Keratinocyte (primary cell): ENCODE results near the gene JHY. TPM values are rescaled to one million over a fixed set of nuclear protein-coding genes. Genes with fewer than 3 reads are reported as not detected.

Experiments
- DNase-seq: peaks from one replicate; pipeline ENCODE4 v3.0.0-alpha.2; 2011; ENCODE audit warnings: low read depth, missing footprints, low spot score
- FAIRE-seq: peaks from 2 replicates; lab custom pipeline; 2011; peaks lifted over from hg19 to GRCh38; lab: Jason Lieb, UNC
- H2AFZ ChIP-seq: 2 replicates; pipeline ENCODE4 v1.6.0; 2012; ENCODE audit warnings: low read length, control low read depth, inconsistent platforms; ENCODE audit not compliant: control insufficient read depth
- H3K27ac ChIP-seq: 2 replicates; pipeline ENCODE4 v1.5.1; 2011; ENCODE audit warnings: low read length; ENCODE audit not compliant: control insufficient read depth, insufficient read depth
- H3K27me3 ChIP-seq: 3 replicates; pipeline ENCODE4 v1.6.0; 2011; ENCODE audit warnings: low read length; ENCODE audit not compliant: control insufficient read depth, insufficient read depth; ENCODE audit errors: extremely low read depth
- H3K36me3 ChIP-seq, 2 experiments: 2 replicates in 1 of 2; 3 replicates in 1 of 2; pipeline ENCODE4 v1.5.1; 2011; ENCODE audit warnings: low read length in 2 of 2, mild to moderate bottlenecking in 1 of 2; ENCODE audit not compliant: control insufficient read depth in 2 of 2, insufficient read depth in 2 of 2; ENCODE audit errors: extremely low read depth in 1 of 2
- H3K4me1 ChIP-seq: 3 replicates; pipeline ENCODE4 v1.5.1; 2011; ENCODE audit warnings: low read length; ENCODE audit not compliant: control insufficient read depth, insufficient read depth; ENCODE audit errors: extremely low read depth
- H3K4me2 ChIP-seq: 3 replicates; pipeline ENCODE4 v1.6.0; 2011; ENCODE audit warnings: low read depth, low read length; ENCODE audit not compliant: control insufficient read depth, insufficient read depth; ENCODE audit errors: extremely low read depth
- H3K4me3 ChIP-seq, 3 experiments: fragments of 200-600 bp in 1 of 3; sonication (generic) in 1 of 3; 2 replicates in 2 of 3; 3 replicates in 1 of 3; pipeline ENCODE4 v1.5.1; 2011 to 2016; ENCODE audit warnings: low read length in 3 of 3, mild to moderate bottlenecking in 3 of 3, control low read depth in 2 of 3, inconsistent platforms in 1 of 3, low read depth in 1 of 3, mixed read lengths in 1 of 3, mixed run types in 1 of 3, moderate library complexity in 1 of 3; ENCODE audit not compliant: control insufficient read depth in 2 of 3, insufficient read depth in 2 of 3; ENCODE audit errors: extremely low read depth in 1 of 3
- H3K79me2 ChIP-seq: 2 replicates; pipeline ENCODE4 v1.6.0; 2012; ENCODE audit warnings: low read length; ENCODE audit not compliant: control insufficient read depth, insufficient read depth
- H3K9ac ChIP-seq: 3 replicates; pipeline ENCODE4 v1.6.0; 2011; ENCODE audit warnings: low read length; ENCODE audit not compliant: control insufficient read depth, insufficient read depth; ENCODE audit errors: extremely low read depth
- H3K9me1 ChIP-seq: 3 replicates; pipeline ENCODE4 v1.6.0; 2011; ENCODE audit warnings: low read length; ENCODE audit not compliant: control insufficient read depth, insufficient read depth; ENCODE audit errors: extremely low read depth
- H3K9me3 ChIP-seq: 2 replicates; pipeline ENCODE4 v1.5.1; 2012; ENCODE audit warnings: low read depth, low read length; ENCODE audit not compliant: control insufficient read depth
- H4K20me1 ChIP-seq: 3 replicates; pipeline ENCODE4 v1.6.0; 2011; ENCODE audit warnings: low read length; ENCODE audit not compliant: control insufficient read depth, insufficient read depth; ENCODE audit errors: extremely low read depth
- CTCF ChIP-seq, 3 experiments: IDR thresholded peaks in 1 of 3; conservative IDR thresholded peaks in 1 of 3; optimal IDR thresholded peaks in 1 of 3; 2 replicates in 2 of 3; 3 replicates in 1 of 3; pipeline versions ENCODE3 to v1.5.1; 2011; ENCODE audit warnings: low read length in 3 of 3, mild to moderate bottlenecking in 3 of 3, moderate library complexity in 2 of 3, control low read depth in 1 of 3, inconsistent platforms in 1 of 3; ENCODE audit not compliant: insufficient read depth in 2 of 3; ENCODE audit errors: extremely low read depth in 1 of 3
- EZH2 ChIP-seq: IDR thresholded peaks from one replicate; pipeline ENCODE4 v1.6.1; 2012; ENCODE audit warnings: inconsistent platforms, mild to moderate bottlenecking, low read length, moderate library complexity
- dilution Hi-C: fragments of 300-500 bp; cut with MboI; formaldehyde crosslinking; loops from one replicate; pipeline ENCODE4 v1.7.0; 2020; ENCODE audit warnings: low sequenced_read_pairs; ENCODE audit not compliant: extremely low pct_ligation_motif_present
- polyA plus RNA-seq, 5 experiments: library from polyadenylated mRNA; depleted of rRNA in 3 of 5; stranded (reverse) in 3 of 5; stranded (forward) in 1 of 5; unstranded in 1 of 5; fragments of >200 nt; gene quantifications; 1 replicate in 1 of 5; 2 replicates in 3 of 5; 3 replicates in 1 of 5; pipeline versions ENCODE4 v1.2.1 to v1.2.3, GENCODE V29; 2011 to 2012; ENCODE audit warnings: missing spikeins in 2 of 5, low read depth in 1 of 5, low replicate concordance in 1 of 5

JHY gene
- polyA plus RNA-seq, 1 donor (not counting 4 experiments of a cell fraction or from before 2014, with no cell fraction given) = 3.9 TPM

DNA sequence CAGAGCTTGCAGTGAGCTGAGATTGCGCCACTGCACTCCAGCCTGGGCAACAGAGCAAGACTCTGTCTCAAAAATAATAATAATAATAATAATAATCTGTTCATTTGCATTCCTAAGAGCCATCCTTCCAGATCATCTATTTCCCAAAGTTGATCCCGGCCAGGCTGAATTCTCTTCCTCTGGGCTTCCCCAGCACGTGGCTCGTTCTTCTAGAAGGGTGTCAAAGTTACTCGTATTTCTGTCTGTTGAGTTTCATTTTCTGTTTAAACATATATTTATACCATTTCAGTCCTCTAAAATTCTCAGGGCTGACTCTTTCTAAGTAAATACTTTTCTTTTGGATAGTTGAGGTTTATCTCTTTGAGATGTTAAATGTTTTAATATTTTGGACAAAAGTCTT is 4.8 kb upstream of the JHY start:
- dilution Hi-C loops = no loop called here

GRCh38 chr11:122879785-122880184 is 2.8 kb upstream of the JHY start:
- DNase-seq = no peak
- no peak for TF ChIP-seq CTCF (optimal IDR thresholded peaks at IDR 0.05 in 1 of 3, IDR thresholded peaks at IDR 0.05 in 1 of 3, conservative IDR thresholded peaks at IDR 0.05 in 1 of 3; ENCODE audit: extremely low read depth in 1 of 3, insufficient read depth in 2 of 3, low read length in 3 of 3)
- TF ChIP-seq EZH2 = no peak
- Histone ChIP-seq H3K27ac (no peak overlapping the region), H3K4me1 (peaks cover 2% of the 10 kb centered on the region), H3K4me3 (no peak overlapping the region), H2AFZ (no peak overlapping the region), H3K9me3 (no peaks in the 10 kb centered on the region), H3K9me1 (no peaks in the 10 kb centered on the region), H3K4me2 (no peak overlapping the region), H3K27me3 (no peaks in the 10 kb centered on the region), H3K79me2 (no peaks in the 10 kb centered on the region), H3K9ac (no peak overlapping the region), H3K36me3 (no peaks in the 10 kb centered on the region), H4K20me1 (no peaks in the 10 kb centered on the region)
- no peak for FAIRE-seq
- dilution Hi-C loops = no loop called here

More for the DNA sequence above, 4.8 kb upstream of the JHY start:
- peaks cover 2% of the 10 kb centered on the region for H3K4me1 ChIP-seq
- H3K27me3 ChIP-seq = no peaks in the 10 kb centered on the region
- no peaks in the 10 kb centered on the region for H3K79me2 ChIP-seq
- H3K9me3 ChIP-seq = no peaks in the 10 kb centered on the region
- H3K4me2 ChIP-seq = no peak overlapping the region
- H4K20me1 ChIP-seq = no peaks in the 10 kb centered on the region
- no peak overlapping the region for H3K4me3 ChIP-seq
- H3K36me3 ChIP-seq = no peaks in the 10 kb centered on the region
- no peak for TF ChIP-seq CTCF (optimal IDR thresholded peaks at IDR 0.05 in 1 of 3, IDR thresholded peaks at IDR 0.05 in 1 of 3, conservative IDR thresholded peaks at IDR 0.05 in 1 of 3; ENCODE audit: extremely low read depth in 1 of 3, insufficient read depth in 2 of 3, low read length in 3 of 3)
- TF ChIP-seq EZH2 = no peak
- no peak for FAIRE-seq
- no peak overlapping the region for H2AFZ ChIP-seq
- no peak for DNase-seq
- no peak overlapping the region for H3K27ac ChIP-seq
- no peak overlapping the region for H3K9ac ChIP-seq
- no peaks in the 10 kb centered on the region for H3K9me1 ChIP-seq
